ENCODE results near the gene PLXNA4. TPM values are rescaled to one million over a fixed set of nuclear protein-coding genes. Genes with fewer than 3 reads are reported as not detected.

Gene PLXNA4
- total RNA-seq, 1 donor from 2014 or later: 5.2 TPM

- peaks cover 45% of the 10 kb centered on the region for H3K27me3 Mint-ChIP-seq (ENCODE audit: low read depth)
- H3K4me1 Mint-ChIP-seq: peaks cover 7% of the 10 kb centered on the region
- H3K4me3 Mint-ChIP-seq: no peak overlapping the region
- H3K27ac Mint-ChIP-seq: no peak overlapping the region
- H3K9me3 Mint-ChIP-seq: no peaks in the 10 kb centered on the region
- no peak for DNase-seq (ENCODE audit: low spot score in 2 of 2, unreplicated experiment in 2 of 2)
- H3K36me3 Mint-ChIP-seq: no peaks in the 10 kb centered on the region
- TF ChIP-seq, protein P1, sequence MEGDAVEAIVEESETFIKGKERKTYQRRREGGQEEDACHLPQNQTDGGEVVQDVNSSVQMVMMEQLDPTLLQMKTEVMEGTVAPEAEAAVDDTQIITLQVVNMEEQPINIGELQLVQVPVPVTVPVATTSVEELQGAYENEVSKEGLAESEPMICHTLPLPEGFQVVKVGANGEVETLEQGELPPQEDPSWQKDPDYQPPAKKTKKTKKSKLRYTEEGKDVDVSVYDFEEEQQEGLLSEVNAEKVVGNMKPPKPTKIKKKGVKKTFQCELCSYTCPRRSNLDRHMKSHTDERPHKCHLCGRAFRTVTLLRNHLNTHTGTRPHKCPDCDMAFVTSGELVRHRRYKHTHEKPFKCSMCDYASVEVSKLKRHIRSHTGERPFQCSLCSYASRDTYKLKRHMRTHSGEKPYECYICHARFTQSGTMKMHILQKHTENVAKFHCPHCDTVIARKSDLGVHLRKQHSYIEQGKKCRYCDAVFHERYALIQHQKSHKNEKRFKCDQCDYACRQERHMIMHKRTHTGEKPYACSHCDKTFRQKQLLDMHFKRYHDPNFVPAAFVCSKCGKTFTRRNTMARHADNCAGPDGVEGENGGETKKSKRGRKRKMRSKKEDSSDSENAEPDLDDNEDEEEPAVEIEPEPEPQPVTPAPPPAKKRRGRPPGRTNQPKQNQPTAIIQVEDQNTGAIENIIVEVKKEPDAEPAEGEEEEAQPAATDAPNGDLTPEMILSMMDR (IDR thresholded peaks at IDR 0.05; ENCODE audit: unreplicated experiment): no peak
These were observed 493.1 kb downstream of the PLXNA4 start for GRCh38 chr7:132083126-132083525.

GRCh38 chr7:132082394-132082793, 493.9 kb downstream of the PLXNA4 start:
- Mint-ChIP-seq H3K4me3 (no peak overlapping the region), H3K9me3 (no peaks in the 10 kb centered on the region), H3K36me3 (no peaks in the 10 kb centered on the region), H3K4me1 (peaks cover 7% of the 10 kb centered on the region), H3K27me3 (ENCODE audit: low read depth) (peaks cover 47% of the 10 kb centered on the region), H3K27ac (no peak overlapping the region)
- no peak for DNase-seq (ENCODE audit: low spot score in 2 of 2, unreplicated experiment in 2 of 2)
- TF ChIP-seq, protein P1 (IDR thresholded peaks at IDR 0.05; ENCODE audit: unreplicated experiment): no peak

DNA sequence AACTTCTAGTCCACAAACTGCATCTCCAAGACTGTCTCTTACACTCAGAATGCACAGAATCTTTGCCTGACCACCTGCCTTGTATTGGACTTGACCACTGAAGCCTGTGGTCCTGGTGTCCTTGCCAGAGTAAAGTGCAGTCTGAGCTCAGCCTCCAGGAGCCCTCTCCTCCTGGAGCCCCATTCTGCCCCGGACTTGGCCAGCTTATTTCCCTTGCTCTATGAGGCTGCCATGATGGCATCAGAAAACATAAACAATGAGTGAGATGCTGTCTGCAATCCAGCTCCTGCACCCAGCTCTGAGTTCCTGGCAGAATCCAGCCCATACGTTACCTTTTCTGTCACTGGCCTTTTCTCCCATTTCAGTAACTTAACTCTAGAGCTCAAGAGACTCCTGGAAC, 494.6 kb downstream of the PLXNA4 start:
- no peak for DNase-seq (ENCODE audit: low spot score in 2 of 2, unreplicated experiment in 2 of 2)
- Mint-ChIP-seq H3K27me3 (ENCODE audit: low read depth) (peaks cover 53% of the 10 kb centered on the region), H3K4me1 (peaks cover 7% of the 10 kb centered on the region), H3K4me3 (no peak overlapping the region), H3K36me3 (no peaks in the 10 kb centered on the region), H3K27ac (no peak overlapping the region), H3K9me3 (no peaks in the 10 kb centered on the region)
- TF ChIP-seq, protein P1 (IDR thresholded peaks at IDR 0.05; ENCODE audit: unreplicated experiment): no peak

DNA sequence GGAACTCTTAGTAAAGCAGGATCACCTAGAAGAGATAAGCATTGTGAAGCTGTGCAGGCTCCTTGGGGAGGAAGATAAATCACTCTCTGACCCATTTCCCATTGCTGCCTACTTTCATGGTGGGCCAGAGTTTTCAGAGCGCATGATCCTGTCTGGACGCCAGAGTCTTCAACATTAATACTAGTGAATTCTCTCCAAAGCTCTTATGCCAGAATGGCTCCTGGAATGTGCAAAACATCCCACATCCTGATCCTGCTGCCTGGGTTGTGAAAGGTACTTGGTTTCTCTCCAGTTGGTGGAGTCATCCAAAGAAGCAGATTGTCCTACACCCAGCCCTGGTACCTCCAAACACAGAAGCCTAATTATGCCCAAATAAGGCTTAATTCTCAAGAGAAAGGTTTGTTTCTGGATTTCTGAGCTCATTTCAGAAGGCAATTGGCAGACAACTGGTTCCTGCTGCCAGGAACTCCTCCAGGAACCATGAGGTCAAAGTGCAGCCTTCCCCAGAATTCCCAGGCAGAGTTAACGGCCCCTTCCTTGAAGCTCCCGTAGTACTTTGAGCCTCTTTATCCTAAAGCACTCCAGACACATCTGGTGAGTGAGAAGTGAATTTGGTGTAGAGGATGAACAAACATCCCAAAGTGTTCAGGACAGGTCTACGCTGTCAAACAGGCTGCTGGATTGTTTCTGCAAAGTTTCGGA, 495.2 kb downstream of the PLXNA4 start:
- Mint-ChIP-seq H3K4me3 (no peak overlapping the region), H3K4me1 (peaks cover 7% of the 10 kb centered on the region), H3K36me3 (no peaks in the 10 kb centered on the region), H3K9me3 (no peaks in the 10 kb centered on the region), H3K27ac (no peak overlapping the region), H3K27me3 (ENCODE audit: low read depth) (peaks cover 58% of the 10 kb centered on the region)
- TF ChIP-seq, protein P1 (IDR thresholded peaks at IDR 0.05; ENCODE audit: unreplicated experiment): no peak
- no peak for DNase-seq (ENCODE audit: low spot score in 2 of 2, unreplicated experiment in 2 of 2)

GRCh38 chr7:132080467-132080866, 495.8 kb downstream of the PLXNA4 start:
- H3K27me3 Mint-ChIP-seq (ENCODE audit: low read depth): peaks cover 62% of the 10 kb centered on the region

More at GRCh38 chr7:132080467-132080866, 495.8 kb downstream of the PLXNA4 start:
- Mint-ChIP-seq H3K9me3 (no peaks in the 10 kb centered on the region), H3K36me3 (no peaks in the 10 kb centered on the region), H3K4me3 (no peak overlapping the region), H3K4me1 (peaks cover 12% of the 10 kb centered on the region), H3K27ac (no peak overlapping the region)
- TF ChIP-seq, protein P1 (IDR thresholded peaks at IDR 0.05; ENCODE audit: unreplicated experiment): no peak
- no peak for DNase-seq (ENCODE audit: low spot score in 2 of 2, unreplicated experiment in 2 of 2)
